AG08395 (cell line): Measurements from ENCODE around the gene SIL1.
"Not testable (repeated sequence)": the region's sequence is repeated elsewhere in the genome, so short reads cannot be mapped to it uniquely, and the experiment has no call there.

Experiments
- DNase-seq: peaks from one replicate; pipeline ENCODE4 v3.0.0; 2012; ENCODE audit warnings: mixed read lengths, low spot score

The SIL1 gene

GRCh38 chr5:139204196-139204595 is 6.0 kb upstream of the SIL1 start:
- no peak for DNase-seq

GRCh38 chr5:139199321-139199720 is 1.2 kb upstream of the SIL1 start:
- no peak for DNase-seq

- no peak for DNase-seq
Observed at GRCh38 chr5:139196296-139196956, 1.7 kb downstream of the SIL1 start.

GRCh38 chr5:139194486-139194885 is 3.7 kb downstream of the SIL1 start:
- no peak for DNase-seq

- no peak for DNase-seq
Observed at GRCh38 chr5:139193928-139194327, 4.2 kb downstream of the SIL1 start.

GRCh38 chr5:139192906-139193305 is 5.3 kb downstream of the SIL1 start:
- not testable (repeated sequence) for DNase-seq

- DNase-seq = not testable (repeated sequence)
Observed at GRCh38 chr5:139191954-139192353, 6.2 kb downstream of the SIL1 start.

GRCh38 chr5:139190125-139190524 is 8.0 kb downstream of the SIL1 start:
- DNase-seq = peak; percentile 22

GRCh38 chr5:139188558-139189270 is 9.5 kb downstream of the SIL1 start:
- DNase-seq = no peak

GRCh38 chr5:139186752-139187326 is 11.3 kb downstream of the SIL1 start:
- no peak for DNase-seq

- no peak for DNase-seq
Observed at GRCh38 chr5:139186261-139186660, 11.9 kb downstream of the SIL1 start.

- DNase-seq = no peak
Observed at GRCh38 chr5:139185589-139185988, 12.6 kb downstream of the SIL1 start.

GRCh38 chr5:139183502-139183901 is 14.7 kb downstream of the SIL1 start:
- DNase-seq = no peak

- no peak for DNase-seq
Observed at GRCh38 chr5:139182528-139183296, 15.5 kb downstream of the SIL1 start.

- DNase-seq = peak; percentile 38
Observed at GRCh38 chr5:139181835-139182452, 16.2 kb downstream of the SIL1 start.

- DNase-seq = peak; percentile 78
Observed at GRCh38 chr5:139181322-139181730, 16.8 kb downstream of the SIL1 start.

GRCh38 chr5:139180850-139181249 is 17.3 kb downstream of the SIL1 start:
- no peak for DNase-seq

GRCh38 chr5:139179778-139180513 is 18.2 kb downstream of the SIL1 start:
- DNase-seq = not testable (repeated sequence)

- no peak for DNase-seq
Observed at GRCh38 chr5:139178935-139179334, 19.2 kb downstream of the SIL1 start.

- DNase-seq = no peak
Observed at GRCh38 chr5:139178589-139178917, 19.6 kb downstream of the SIL1 start.

- no peak for DNase-seq
Observed at GRCh38 chr5:139177809-139178588, 20.2 kb downstream of the SIL1 start.
